OCI-LY7 (cell line): ENCODE data around the gene LRRFIP1. TPM values are rescaled to one million over a fixed set of nuclear protein-coding genes. Genes with fewer than 3 reads are reported as not detected.
"Not testable (repeated sequence)": the region's sequence is repeated elsewhere in the genome, so short reads cannot be mapped to it uniquely, and the experiment has no call there.

Experiments
- BruUV-seq: library from RNA; stranded (reverse); fragments of 400-500 nt; replicated peaks from 2 replicates; lab custom pipeline; 2021; lab: Mats Ljungman, UMichigan
- CTCF ChIA-PET: fragments of 300-600 bp; sonication (Branson Sonifier 250); formaldehyde crosslinking; loops from one replicate; lab custom pipeline; 2022; ENCODE audit warnings: antibody characterized with exemption; ENCODE audit not compliant: unreplicated experiment; lab: Charles Lee
- POLR2A ChIA-PET: fragments of 300-600 bp; sonication (Branson Sonifier 250); formaldehyde crosslinking; loops from one replicate; lab custom pipeline; 2022; ENCODE audit warnings: antibody characterized with exemption; lab: Charles Lee
- DNase-seq: peaks from one replicate; pipeline ENCODE4 v3.0.0-alpha.2; 2015; ENCODE audit warnings: low spot score
- H2AFZ ChIP-seq: fragments of 200-600 bp; sonication (generic), shearing (Covaris generic); 2 replicates; pipeline ENCODE4 v1.6.1; 2014; ENCODE audit warnings: mild to moderate bottlenecking, antibody characterized with exemption, low read length, moderate library complexity
- H3K27ac ChIP-seq: fragments of 200-600 bp; sonication (generic); 2 replicates; pipeline ENCODE4 v1.5.1; 2014; ENCODE audit warnings: mixed run types, low read depth, mild to moderate bottlenecking, moderate library complexity, low read length, inconsistent platforms; ENCODE audit not compliant: poor library complexity, severe bottlenecking
- H3K36me3 ChIP-seq: fragments of 200-600 bp; sonication (generic); 2 replicates; pipeline ENCODE4 v1.6.1; 2014; ENCODE audit warnings: mild to moderate bottlenecking, antibody characterized with exemption, low read length, moderate library complexity, mixed read lengths; ENCODE audit not compliant: insufficient read depth
- H3K4me1 ChIP-seq: fragments of 200-600 bp; sonication (generic); 2 replicates; pipeline ENCODE4 v1.5.1; 2014; ENCODE audit warnings: mild to moderate bottlenecking, low read length; ENCODE audit not compliant: insufficient read depth, poor library complexity, severe bottlenecking
- H3K4me2 ChIP-seq: fragments of 200-600 bp; sonication (generic); 2 replicates; pipeline ENCODE4 v1.6.1; 2014; ENCODE audit warnings: mild to moderate bottlenecking, low read length
- H3K4me3 ChIP-seq: fragments of 200-600 bp; sonication (generic); 2 replicates; pipeline ENCODE4 v1.5.1; 2014; ENCODE audit warnings: mild to moderate bottlenecking, low read depth, low read length; ENCODE audit not compliant: poor library complexity, severe bottlenecking
- H3K79me2 ChIP-seq: fragments of 200-600 bp; sonication (generic); 2 replicates; pipeline ENCODE4 v1.6.1; 2016; ENCODE audit warnings: low read depth, mild to moderate bottlenecking, low read length, moderate library complexity, mixed read lengths; ENCODE audit not compliant: insufficient read depth
- H3K9me2 ChIP-seq: fragments of 200-600 bp; sonication (generic); 2 replicates; pipeline ENCODE4 v1.6.1; 2016; ENCODE audit warnings: mild to moderate bottlenecking, low read length, mixed read lengths; ENCODE audit not compliant: insufficient read depth
- H3K9me3 ChIP-seq: fragments of 200-600 bp; sonication (generic); 2 replicates; pipeline ENCODE4 v1.6.1; 2014; ENCODE audit warnings: mild to moderate bottlenecking, mixed run types, low read length, mixed read lengths
- H4K20me1 ChIP-seq: fragments of 200-600 bp; sonication (generic); 2 replicates; pipeline ENCODE4 v1.6.1; 2014; ENCODE audit warnings: mild to moderate bottlenecking, antibody characterized with exemption, low read length, moderate library complexity, mixed read lengths; ENCODE audit not compliant: insufficient read depth
- CTCF ChIP-seq: fragments of 200-600 bp; sonication (generic); conservative IDR thresholded peaks from 2 replicates; pipeline ENCODE4 v1.5.1; 2014; ENCODE audit warnings: mild to moderate bottlenecking, antibody characterized with exemption, low read length, moderate library complexity, mixed read lengths
- EZH2phosphoT487 ChIP-seq: fragments of 200-600 bp; sonication (generic); IDR thresholded peaks from 2 replicates; pipeline ENCODE4 v1.6.1; 2018; ENCODE audit warnings: low read depth, borderline replicate concordance, mild to moderate bottlenecking, mixed run types, antibody characterized with exemption, low read length, moderate library complexity, mixed read lengths
- intact Hi-C: fragments of 100-400 bp; cut with micrococcal nuclease; formaldehyde crosslinking; loops from one replicate; pipeline ENCODE4 v1.10.0; 2022; ENCODE audit not compliant: unreplicated experiment
- total RNA-seq, 2 experiments: library from RNA; depleted of rRNA in 1 of 2; stranded (reverse); fragments of >200 nt in 1 of 2; shearing (Covaris generic) in 1 of 2; gene quantifications; 2 replicates each; pipeline ENCODE4 v1.2.3, GENCODE V29; 2014 to 2022

The LRRFIP1 gene
- total RNA-seq, 2 experiments from 2014 or later: 95.7 to 216 TPM

GRCh38 chr2:237594514-237594871, 32.9 kb upstream of the LRRFIP1 start:
- Histone ChIP-seq H3K4me3 (no peak overlapping the region), H3K27ac (no peak overlapping the region), H3K4me2 (no peak overlapping the region), H2AFZ (no peak overlapping the region), H3K36me3 (no peaks in the 10 kb centered on the region), H3K9me2 (no peaks in the 10 kb centered on the region), H4K20me1 (no peaks in the 10 kb centered on the region), H3K9me3 (no peaks in the 10 kb centered on the region), H3K79me2 (no peaks in the 10 kb centered on the region), H3K4me1 (peaks cover 7% of the 10 kb centered on the region)
- BruUV-seq: no TSS peak
- intact Hi-C loops: no loop called here
- CTCF ChIA-PET: no interaction called here
- no peak for TF ChIP-seq EZH2phosphoT487
- TF ChIP-seq CTCF: no peak
- no peak for DNase-seq
- POLR2A ChIA-PET: interaction anchor here (0.6 kb wide), 1 partner anchor 167 kb away, joined by 3 read pairs; no protein-coding TSS in a partner anchor

- H2AFZ ChIP-seq, H3K79me2 ChIP-seq, H3K27ac ChIP-seq, H3K9me3 ChIP-seq, intact Hi-C loops, POLR2A ChIA-PET, H3K4me2 ChIP-seq, H3K9me2 ChIP-seq, H4K20me1 ChIP-seq, H3K4me3 ChIP-seq, H3K36me3 ChIP-seq, CTCF ChIA-PET, BruUV-seq, DNase-seq: not testable (repeated sequence)
- peaks cover 14% of the 10 kb centered on the region for H3K4me1 ChIP-seq
Observed at GRCh38 chr2:237595829-237596519, 31.4 kb upstream of the LRRFIP1 start.

- TF ChIP-seq CTCF: no peak
- TF ChIP-seq EZH2phosphoT487: no peak
- no peak for DNase-seq
- Histone ChIP-seq H3K79me2 (no peaks in the 10 kb centered on the region), H4K20me1 (no peaks in the 10 kb centered on the region), H3K36me3 (no peaks in the 10 kb centered on the region), H3K4me2 (no peak overlapping the region), H3K4me3 (no peak overlapping the region), H2AFZ (no peak overlapping the region), H3K27ac (no peak overlapping the region), H3K9me2 (no peaks in the 10 kb centered on the region), H3K9me3 (no peaks in the 10 kb centered on the region), H3K4me1 (peaks cover 7% of the 10 kb centered on the region)
- ChIA-PET CTCF (no interaction called here), POLR2A (no interaction called here)
- intact Hi-C loops: no loop called here
- BruUV-seq: no TSS peak
Observed at GRCh38 chr2:237596520-237597195, 30.7 kb upstream of the LRRFIP1 start.
